DMS153 (cell line): Measurements from ENCODE around the gene LRP8.
A peak's percentile ranks its signal among the peaks of the same experiment; 100 is the strongest.
"Not testable (repeated sequence)": the region's sequence is repeated elsewhere in the genome, so short reads cannot be mapped to it uniquely, and the experiment has no call there.

Experiments used
- DNase-seq: peaks from one replicate; lab custom pipeline; 2025; lab: John Stamatoyannopoulos, UW

Gene LRP8

GRCh38 chr1:53210954-53211353 lies 116.9 kb downstream of the LRP8 start:
- no peak for DNase-seq

- DNase-seq, result no peak
Observed at GRCh38 chr1:53210352-53210751, 117.5 kb downstream of the LRP8 start.

- no peak for DNase-seq
Observed at GRCh38 chr1:53207726-53208125, 120.1 kb downstream of the LRP8 start.

- no peak for DNase-seq
Observed at GRCh38 chr1:53206735-53207379, 121.0 kb downstream of the LRP8 start.

- not testable (repeated sequence) for DNase-seq
Observed at GRCh38 chr1:53206083-53206685, 121.7 kb downstream of the LRP8 start.

- not testable (repeated sequence) for DNase-seq
Observed at GRCh38 chr1:53205496-53205895, 122.4 kb downstream of the LRP8 start.

- no peak for DNase-seq
Observed at GRCh38 chr1:53203466-53203865, 124.4 kb downstream of the LRP8 start.

GRCh38 chr1:53198241-53198651 lies 129.6 kb downstream of the LRP8 start:
- DNase-seq, result no peak

GRCh38 chr1:53197291-53198200 lies 130.3 kb downstream of the LRP8 start:
- DNase-seq, result no peak

- peak; percentile 85 for DNase-seq
Observed at GRCh38 chr1:53196485-53197290, 131.2 kb downstream of the LRP8 start, which contains the start of gene CPT2. CPT2 (plus strand) TSS chr1:53196824; CDS start chr1:53196944, 120 bp downstream.

- DNase-seq, result no peak
Observed at GRCh38 chr1:53196017-53196484, 131.8 kb downstream of the LRP8 start.

- DNase-seq, result no peak
Observed at GRCh38 chr1:53195246-53196016, 132.4 kb downstream of the LRP8 start.
